GM12875 (cell line): ENCODE measurements around the gene TRIM5.
A peak's percentile ranks its signal among the peaks of the same experiment; 100 is the strongest.

Source experiments
- H3K4me3 ChIP-seq: one replicate; pipeline ENCODE4 v1.5.1; 2011; ENCODE audit warnings: low read depth, low read length, control low read depth
- CTCF ChIP-seq: IDR thresholded peaks from 2 replicates; pipeline ENCODE4 v1.5.1; 2011; ENCODE audit warnings: low read depth, mild to moderate bottlenecking, control low read depth, inconsistent platforms, low read length, moderate library complexity, borderline replicate concordance; ENCODE audit not compliant: insufficient read depth

Gene TRIM5

DNA sequence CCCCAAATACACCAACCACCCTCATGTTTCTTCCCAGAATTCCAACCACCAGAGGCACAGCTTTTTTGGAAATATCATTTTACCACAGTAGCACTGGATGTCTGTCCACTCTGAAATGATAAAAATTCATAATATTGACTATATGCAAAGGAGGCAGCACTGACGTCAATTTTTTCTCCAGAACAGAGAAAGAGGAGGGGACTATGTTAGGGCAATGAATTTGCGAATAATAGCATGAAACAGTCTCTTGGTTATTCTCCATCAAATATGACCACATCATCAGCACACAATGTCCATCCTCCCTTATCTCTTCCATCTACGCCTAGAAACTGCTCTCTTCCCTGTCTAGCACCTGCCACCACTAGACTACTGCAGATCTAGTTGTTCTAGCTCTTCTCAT is 38.7 kb downstream of the TRIM5 start:
- no peak for TF ChIP-seq CTCF
- H3K4me3 ChIP-seq = no peak overlapping the region

GRCh38 chr11:5643585-5643984 is 41.3 kb downstream of the TRIM5 start:
- no peak overlapping the region for H3K4me3 ChIP-seq
- TF ChIP-seq CTCF = no peak

- TF ChIP-seq CTCF = no peak
- H3K4me3 ChIP-seq = no peak overlapping the region
Observed at GRCh38 chr11:5639953-5640352, 44.9 kb downstream of the TRIM5 start.

DNA sequence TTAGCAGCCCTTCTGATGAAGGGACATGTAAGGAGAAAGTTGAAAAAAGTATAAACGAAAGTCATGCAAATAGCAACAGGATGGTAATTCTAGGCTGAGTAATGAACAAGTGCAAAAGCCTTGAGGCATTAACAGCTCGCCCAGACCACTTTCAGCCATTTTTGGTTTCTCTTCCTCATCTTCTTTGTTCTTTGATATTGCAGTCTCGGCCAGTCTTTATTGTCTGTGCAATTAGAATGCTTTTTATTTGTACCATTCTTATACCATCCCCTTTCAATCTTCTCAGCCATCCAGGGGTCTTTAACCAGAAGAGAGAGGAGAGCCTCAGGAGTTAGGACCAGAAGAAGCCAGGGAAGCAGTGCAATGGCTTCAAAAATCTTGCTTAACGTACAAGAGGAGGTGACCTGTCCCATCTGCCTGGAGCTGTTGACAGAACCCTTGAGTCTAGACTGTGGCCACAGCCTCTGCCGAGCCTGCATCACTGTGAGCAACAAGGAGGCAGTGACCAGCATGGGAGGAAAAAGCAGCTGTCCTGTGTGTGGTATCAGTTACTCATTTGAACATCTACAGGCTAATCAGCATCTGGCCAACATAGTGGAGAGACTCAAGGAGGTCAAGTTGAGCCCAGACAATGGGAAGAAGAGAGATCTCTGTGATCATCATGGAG is 52.8 kb downstream of the TRIM5 start:
- no peak for TF ChIP-seq CTCF
- H3K4me3 ChIP-seq = peak overlapping the region; percentile 8

- H3K4me3 ChIP-seq = no peak overlapping the region
- TF ChIP-seq CTCF = no peak
Observed at GRCh38 chr11:5631417-5631816, 53.5 kb downstream of the TRIM5 start.

DNA sequence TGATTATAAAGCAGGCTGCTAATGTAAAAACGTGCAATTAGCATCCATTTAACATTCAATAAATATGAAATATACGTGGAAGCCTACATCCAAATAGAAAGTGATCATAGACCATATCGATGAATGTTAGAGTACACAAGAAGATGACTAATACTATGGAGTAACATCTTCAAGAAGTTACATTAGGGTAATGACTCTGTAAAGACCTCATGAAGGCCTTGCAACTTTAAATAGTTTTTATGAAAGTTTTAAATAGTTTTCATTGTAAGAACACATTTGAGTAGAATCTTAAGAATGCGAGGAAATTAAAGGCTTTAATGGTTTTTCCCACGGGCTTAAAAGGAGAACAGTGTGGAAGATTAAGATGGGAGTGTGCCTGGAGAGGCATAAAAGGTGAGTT is 58.7 kb downstream of the TRIM5 start:
- no peak for TF ChIP-seq CTCF
- no peak overlapping the region for H3K4me3 ChIP-seq

DNA sequence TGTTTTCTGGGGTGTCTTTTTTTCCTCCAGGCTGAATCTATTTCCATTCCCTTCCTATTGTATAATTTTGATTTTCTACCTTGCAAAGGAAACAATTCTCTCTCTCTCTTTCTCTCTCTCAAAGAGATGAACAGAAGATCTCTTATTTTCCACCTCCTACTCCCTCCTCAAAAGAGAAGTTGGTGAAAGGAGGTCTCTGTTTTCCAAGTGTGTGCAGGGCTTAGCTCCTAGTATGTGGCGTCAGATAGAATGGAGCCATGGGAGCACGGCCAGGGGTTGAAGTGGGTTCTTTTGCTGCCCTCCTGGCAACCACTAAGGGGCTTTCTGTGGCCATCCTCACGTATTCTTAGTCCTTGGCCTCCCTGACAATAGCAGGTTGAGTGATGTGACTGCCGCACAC is 59.6 kb downstream of the TRIM5 start:
- H3K4me3 ChIP-seq = peak overlapping the region; percentile 63
- TF ChIP-seq CTCF = no peak
